Measurements from ENCODE around the gene RBM45.

The RBM45 gene

GRCh38 chr2:178082408-178083045, 29.7 kb upstream of the RBM45 start:
- no peak for TF ChIP-seq EP300 (IDR thresholded peaks at IDR 0.05; ENCODE audit: borderline replicate concordance)
- TF ChIP-seq TCF12 (IDR thresholded peaks at IDR 0.05; ENCODE audit: low read depth), result no peak
- no peak for TF ChIP-seq RAD21 (IDR thresholded peaks at IDR 0.05; ENCODE audit: low read depth)
- TF ChIP-seq TEAD4 (IDR thresholded peaks at IDR 0.05), result no peak
- no peak for TF ChIP-seq TAF1 (IDR thresholded peaks at IDR 0.05; ENCODE audit: low read depth)
- TF ChIP-seq FOXM1 (IDR thresholded peaks at IDR 0.05; ENCODE audit: borderline replicate concordance, low read depth), result no peak
- no peak for TF ChIP-seq CREB1 (IDR thresholded peaks at IDR 0.05; ENCODE audit: low read depth)
- TF ChIP-seq EGR1 (IDR thresholded peaks at IDR 0.05), result no peak
- TF ChIP-seq NFIC (IDR thresholded peaks at IDR 0.05), result no peak
- TF ChIP-seq, protein P1, sequence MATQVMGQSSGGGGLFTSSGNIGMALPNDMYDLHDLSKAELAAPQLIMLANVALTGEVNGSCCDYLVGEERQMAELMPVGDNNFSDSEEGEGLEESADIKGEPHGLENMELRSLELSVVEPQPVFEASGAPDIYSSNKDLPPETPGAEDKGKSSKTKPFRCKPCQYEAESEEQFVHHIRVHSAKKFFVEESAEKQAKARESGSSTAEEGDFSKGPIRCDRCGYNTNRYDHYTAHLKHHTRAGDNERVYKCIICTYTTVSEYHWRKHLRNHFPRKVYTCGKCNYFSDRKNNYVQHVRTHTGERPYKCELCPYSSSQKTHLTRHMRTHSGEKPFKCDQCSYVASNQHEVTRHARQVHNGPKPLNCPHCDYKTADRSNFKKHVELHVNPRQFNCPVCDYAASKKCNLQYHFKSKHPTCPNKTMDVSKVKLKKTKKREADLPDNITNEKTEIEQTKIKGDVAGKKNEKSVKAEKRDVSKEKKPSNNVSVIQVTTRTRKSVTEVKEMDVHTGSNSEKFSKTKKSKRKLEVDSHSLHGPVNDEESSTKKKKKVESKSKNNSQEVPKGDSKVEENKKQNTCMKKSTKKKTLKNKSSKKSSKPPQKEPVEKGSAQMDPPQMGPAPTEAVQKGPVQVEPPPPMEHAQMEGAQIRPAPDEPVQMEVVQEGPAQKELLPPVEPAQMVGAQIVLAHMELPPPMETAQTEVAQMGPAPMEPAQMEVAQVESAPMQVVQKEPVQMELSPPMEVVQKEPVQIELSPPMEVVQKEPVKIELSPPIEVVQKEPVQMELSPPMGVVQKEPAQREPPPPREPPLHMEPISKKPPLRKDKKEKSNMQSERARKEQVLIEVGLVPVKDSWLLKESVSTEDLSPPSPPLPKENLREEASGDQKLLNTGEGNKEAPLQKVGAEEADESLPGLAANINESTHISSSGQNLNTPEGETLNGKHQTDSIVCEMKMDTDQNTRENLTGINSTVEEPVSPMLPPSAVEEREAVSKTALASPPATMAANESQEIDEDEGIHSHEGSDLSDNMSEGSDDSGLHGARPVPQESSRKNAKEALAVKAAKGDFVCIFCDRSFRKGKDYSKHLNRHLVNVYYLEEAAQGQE (IDR thresholded peaks at IDR 0.05; ENCODE audit: low read depth), result no peak
- TF ChIP-seq YY1 (IDR thresholded peaks at IDR 0.05; ENCODE audit: low read depth), result no peak
- no peak for TF ChIP-seq ZBTB7A (IDR thresholded peaks at IDR 0.05; ENCODE audit: low read depth)
- TF ChIP-seq CEBPB (IDR thresholded peaks at IDR 0.05), result no peak
- no peak for TF ChIP-seq USF1 (IDR thresholded peaks at IDR 0.05)

DNA sequence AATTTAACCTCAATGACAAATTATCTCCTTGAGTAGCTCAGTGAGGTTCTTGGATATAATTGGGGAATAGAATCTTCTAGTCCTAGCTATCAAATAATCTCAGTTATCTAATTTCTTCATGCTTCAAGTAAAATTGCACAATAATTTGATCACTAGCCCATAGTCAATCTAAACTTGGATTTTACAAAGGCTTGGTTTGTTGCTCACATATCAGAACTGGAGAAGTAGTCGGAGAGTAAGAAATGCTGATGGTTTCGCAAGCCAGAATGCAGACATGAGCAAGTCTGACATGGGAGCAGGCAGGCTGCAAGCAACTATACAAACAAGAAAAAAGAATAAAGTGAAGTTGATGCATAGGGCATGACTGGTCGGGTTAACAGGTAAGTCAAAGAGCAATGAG, 28.0 kb upstream of the RBM45 start:
- TF ChIP-seq RAD21 (IDR thresholded peaks at IDR 0.05; ENCODE audit: low read depth) (no peak), TAF1 (IDR thresholded peaks at IDR 0.05; ENCODE audit: low read depth) (no peak), TCF12 (IDR thresholded peaks at IDR 0.05; ENCODE audit: low read depth) (no peak), NFIC (IDR thresholded peaks at IDR 0.05) (no peak), EP300 (IDR thresholded peaks at IDR 0.05; ENCODE audit: borderline replicate concordance) (no peak), CREB1 (IDR thresholded peaks at IDR 0.05; ENCODE audit: low read depth) (no peak), EGR1 (IDR thresholded peaks at IDR 0.05) (no peak), YY1 (IDR thresholded peaks at IDR 0.05; ENCODE audit: low read depth) (no peak), USF1 (IDR thresholded peaks at IDR 0.05) (no peak), MAX (IDR thresholded peaks at IDR 0.05) (no peak), ZBTB7A (IDR thresholded peaks at IDR 0.05; ENCODE audit: low read depth) (no peak), TEAD4 (IDR thresholded peaks at IDR 0.05) (no peak), FOXM1 (IDR thresholded peaks at IDR 0.05; ENCODE audit: borderline replicate concordance, low read depth) (no peak), CEBPB (IDR thresholded peaks at IDR 0.05) (no peak)
- TF ChIP-seq, protein P1 (IDR thresholded peaks at IDR 0.05; ENCODE audit: low read depth), result no peak

GRCh38 chr2:178088774-178089270, 23.4 kb upstream of the RBM45 start:
- TF ChIP-seq EP300 (IDR thresholded peaks at IDR 0.05; ENCODE audit: borderline replicate concordance) (no peak), TEAD4 (IDR thresholded peaks at IDR 0.05) (no peak), NFIC (IDR thresholded peaks at IDR 0.05) (no peak), YY1 (IDR thresholded peaks at IDR 0.05; ENCODE audit: low read depth) (no peak), MAX (IDR thresholded peaks at IDR 0.05) (no peak), CEBPB (IDR thresholded peaks at IDR 0.05) (no peak), EGR1 (IDR thresholded peaks at IDR 0.05) (no peak), FOXM1 (IDR thresholded peaks at IDR 0.05; ENCODE audit: borderline replicate concordance, low read depth) (no peak), USF1 (IDR thresholded peaks at IDR 0.05) (no peak), CREB1 (IDR thresholded peaks at IDR 0.05; ENCODE audit: low read depth) (no peak), TCF12 (IDR thresholded peaks at IDR 0.05; ENCODE audit: low read depth) (no peak), TAF1 (IDR thresholded peaks at IDR 0.05; ENCODE audit: low read depth) (no peak)
- TF ChIP-seq, protein P1 (IDR thresholded peaks at IDR 0.05; ENCODE audit: low read depth), result no peak
